Liver (tissue), 9 donors: Measurements from ENCODE around the gene AKR1C1. TPM values are rescaled to one million over a fixed set of nuclear protein-coding genes. Genes with fewer than 3 reads are reported as not detected.
A peak's percentile ranks its signal among the peaks of the same experiment; 100 is the strongest.
"Not testable (repeated sequence)": the region's sequence is repeated elsewhere in the genome, so short reads cannot be mapped to it uniquely, and the experiment has no call there.

Experiments
- DNase-seq: peaks from one replicate; pipeline ENCODE4 v3.0.0-alpha.2; 2017; ENCODE audit warnings: low spot score
- H3K27ac ChIP-seq, 2 donors: one replicate each; pipeline ENCODE4 v1.7.0; 2013; ENCODE audit warnings: inconsistent platforms in 2 of 2, low read length in 2 of 2, control low read depth in 1 of 2, low read depth in 1 of 2, mild to moderate bottlenecking in 1 of 2
- H3K27me3 ChIP-seq, 4 donors: one replicate each; pipeline versions ENCODE4 v1.6.1 to v1.7.0; 2013; ENCODE audit warnings: low read length in 3 of 4, inconsistent platforms in 1 of 4, mild to moderate bottlenecking in 1 of 4, moderate library complexity in 1 of 4; ENCODE audit not compliant: control insufficient read depth in 4 of 4, insufficient read depth in 4 of 4
- H3K36me3 ChIP-seq, 4 donors: one replicate each; pipeline versions ENCODE4 v1.6.1 to v1.7.0; 2013; ENCODE audit warnings: low read length in 3 of 4, mild to moderate bottlenecking in 3 of 4, low read depth in 1 of 4, moderate library complexity in 1 of 4; ENCODE audit not compliant: control insufficient read depth in 4 of 4, insufficient read depth in 3 of 4
- H3K4me1 ChIP-seq, 4 donors: one replicate each; pipeline versions ENCODE4 v1.6.1 to v1.7.0; 2013; ENCODE audit warnings: low read length in 3 of 4, mild to moderate bottlenecking in 3 of 4, moderate library complexity in 1 of 4; ENCODE audit not compliant: control insufficient read depth in 4 of 4, insufficient read depth in 4 of 4
- H3K4me3 ChIP-seq, 3 donors: one replicate each; pipeline versions ENCODE4 v1.6.1 to v1.7.0; 2013; ENCODE audit warnings: low read length in 3 of 3, control low read depth in 1 of 3, low read depth in 1 of 3, mild to moderate bottlenecking in 1 of 3
- H3K9ac ChIP-seq, 2 donors: one replicate each; pipeline ENCODE4 v1.7.0; 2013; ENCODE audit warnings: low read length in 2 of 2, mild to moderate bottlenecking in 2 of 2, moderate library complexity in 2 of 2, control low read depth in 1 of 2, low read depth in 1 of 2
- H3K9me3 ChIP-seq, 4 donors: one replicate each; pipeline versions ENCODE4 v1.6.1 to v1.7.0; 2013; ENCODE audit warnings: low read length in 3 of 4; ENCODE audit not compliant: control insufficient read depth in 4 of 4
- ATF3 ChIP-seq: IDR thresholded peaks from 2 replicates; pipeline ENCODE4 v1.6.1; 2016; ENCODE audit warnings: antibody characterized with exemption
- CTCF ChIP-seq: fragments of 150-350 bp; IDR thresholded peaks from 2 replicates; pipeline ENCODE4 v1.5.1; 2017; ENCODE audit warnings: improper control_type of control experiment, low read depth, low read length; ENCODE audit not compliant: missing input control
- EGR1 ChIP-seq, 2 donors: IDR thresholded peaks; 2 replicates each; pipeline ENCODE4 v1.6.1; 2016 to 2018; ENCODE audit warnings: antibody characterized with exemption in 2 of 2, low read depth in 2 of 2
- FOXA1 ChIP-seq: IDR thresholded peaks from 2 replicates; pipeline ENCODE4 v1.6.1; 2016; ENCODE audit warnings: antibody characterized with exemption
- FOXA2 ChIP-seq: IDR thresholded peaks from 2 replicates; pipeline ENCODE4 v1.6.1; 2016; ENCODE audit warnings: antibody characterized with exemption
- GABPA ChIP-seq, 2 donors: IDR thresholded peaks in 1 of 2; conservative IDR thresholded peaks in 1 of 2; 2 replicates each; pipeline ENCODE4 v1.6.1; 2016; ENCODE audit warnings: antibody characterized with exemption in 2 of 2, mild to moderate bottlenecking in 1 of 2, moderate library complexity in 1 of 2
- HNF4A ChIP-seq, 2 donors: conservative IDR thresholded peaks; 2 replicates each; pipeline ENCODE4 v1.6.1; 2016; ENCODE audit warnings: antibody characterized with exemption in 2 of 2, mild to moderate bottlenecking in 2 of 2
- HNF4G ChIP-seq: IDR thresholded peaks from 2 replicates; pipeline ENCODE4 v1.6.1; 2016; ENCODE audit warnings: antibody characterized with exemption
- JUND ChIP-seq, 2 donors: IDR thresholded peaks; 2 replicates each; pipeline ENCODE4 v1.6.1; 2016; ENCODE audit warnings: antibody characterized with exemption in 2 of 2
- MAX ChIP-seq: IDR thresholded peaks from 2 replicates; pipeline ENCODE4 v1.6.1; 2016; ENCODE audit warnings: antibody characterized with exemption
- NR2F2 ChIP-seq: IDR thresholded peaks from 2 replicates; pipeline ENCODE4 v1.6.1; 2016; ENCODE audit warnings: antibody characterized with exemption
- RAD21 ChIP-seq, 2 donors: IDR thresholded peaks; 2 replicates each; pipeline ENCODE4 v1.6.1; 2016; ENCODE audit warnings: antibody characterized with exemption in 2 of 2, mild to moderate bottlenecking in 2 of 2
- REST ChIP-seq: IDR thresholded peaks from 2 replicates; pipeline ENCODE4 v1.6.1; 2016; ENCODE audit warnings: antibody characterized with exemption, mild to moderate bottlenecking
- RXRA ChIP-seq, 2 donors: IDR thresholded peaks; 2 replicates each; pipeline ENCODE4 v1.6.1; 2017 to 2018; ENCODE audit warnings: antibody characterized with exemption in 2 of 2, mild to moderate bottlenecking in 1 of 2
- SP1 ChIP-seq: IDR thresholded peaks from 2 replicates; pipeline ENCODE4 v1.6.1; 2018; ENCODE audit warnings: antibody characterized with exemption, mild to moderate bottlenecking
- TAF1 ChIP-seq: conservative IDR thresholded peaks from 2 replicates; pipeline ENCODE4 v1.6.1; 2016; ENCODE audit warnings: antibody characterized with exemption, mild to moderate bottlenecking
- YY1 ChIP-seq: IDR thresholded peaks from 2 replicates; pipeline ENCODE4 v1.6.1; 2016; ENCODE audit warnings: antibody characterized with exemption, mild to moderate bottlenecking
- ZBTB33 ChIP-seq: IDR thresholded peaks from 2 replicates; pipeline ENCODE4 v1.6.1; 2016; ENCODE audit warnings: antibody characterized with exemption
- WGBS: extraction: QIAGEN DNeasy Blood & Tissue Kit; methylation state at CpG from one replicate; pipeline ENCODE4 v1.1.7; 2013; 5-methylcytosine and 5-hydroxymethylcytosine counted together
- polyA plus RNA-seq, 2 donors: library from polyadenylated mRNA; stranded (reverse) in 1 of 2; unstranded in 1 of 2; fragments of 200-250 nt in 1 of 2; fragments of >200 nt in 1 of 2; fragmentation: Nextera tagmentation in 1 of 2; extraction: Ambion mirVana in 1 of 2; gene quantifications; one replicate each; pipeline versions ENCODE4 v1.2.1 to v1.2.3, GENCODE V29; 2013 to 2015
- total RNA-seq, 2 donors: library from RNA; depleted of rRNA; stranded (reverse); fragments of >200 nt; gene quantifications; one replicate each; pipeline ENCODE4 v1.2.3, GENCODE V29; 2014
- donor health status: healthy.
- donor health status: healthy.
- donor health status: healthy.
- donor health status: healthy.
- donor health status: healthy.

The AKR1C1 gene
- total and polyA plus RNA-seq, 4 donors: 128 to 540 (median 145) TPM

- Histone ChIP-seq H3K27me3 (no peaks in the 10 kb centered on the region), H3K27ac (peak overlapping the region; percentile 78 to 89), H3K4me3 (peak overlapping the region in 1 of 3 donors; percentile 24), H3K36me3 (no peaks in the 10 kb centered on the region), H3K9ac (peak overlapping the region in 1 of 2 donors; percentile 66), H3K4me1 (peaks cover 4 to 30% (median 25%) of the 10 kb centered on the region in 4 donors), H3K9me3 (no peaks in the 10 kb centered on the region)
- DNase-seq: no peak
- TF ChIP-seq NR2F2 (no peak), HNF4G (peak; percentile 35), RAD21 (IDR thresholded peaks at IDR 0.05) (peak in 1 of 2 donors; percentile 31), ZBTB33 (peak; percentile 79), JUND (IDR thresholded peaks at IDR 0.05) (peak in 1 of 2 donors; percentile 54), EGR1 (IDR thresholded peaks at IDR 0.05; ENCODE audit: low read depth in 2 of 2) (peak in 1 of 2 donors; percentile 45), FOXA1 (no peak), TAF1 (no peak), SP1 (peak; percentile 77), YY1 (peak; percentile 57), FOXA2 (no peak), CTCF (no peak), MAX (peak; percentile 45), RXRA (IDR thresholded peaks at IDR 0.05) (peak; percentile 70 to 92), ATF3 (no peak), REST (peak; percentile 26), GABPA (IDR thresholded peaks at IDR 0.05 in 1 of 2, conservative IDR thresholded peaks at IDR 0.05 in 1 of 2) (no peak), HNF4A (conservative IDR thresholded peaks at IDR 0.05) (peak; percentile 79 to 89)
- 48% methylated on average over 7 of the region's 7 CpGs for WGBS
These were observed 23.8 kb upstream of the AKR1C1 start for GRCh38 chr10:4939224-4940072.

- WGBS: 70% methylated on average over 6 of the region's 6 CpGs
- H3K27me3 ChIP-seq, H3K9me3 ChIP-seq, DNase-seq, H3K4me3 ChIP-seq, H3K36me3 ChIP-seq: not testable (repeated sequence)
- Histone ChIP-seq H3K4me1 (peaks cover 4 to 36% (median 25%) of the 10 kb centered on the region in 4 donors), H3K9ac (peak overlapping the region in 1 of 2 donors; percentile 36), H3K27ac (peak overlapping the region; percentile 78 to 89)
These were observed 23.2 kb upstream of the AKR1C1 start for GRCh38 chr10:4940073-4940428.

- H3K4me1 ChIP-seq: peaks cover 6 to 41% (median 25%) of the 10 kb centered on the region in 4 donors
- H3K9me3 ChIP-seq: not testable (repeated sequence)
These were observed 22.3 kb upstream of the AKR1C1 start for GRCh38 chr10:4940909-4941308.

More at GRCh38 chr10:4940909-4941308, 22.3 kb upstream of the AKR1C1 start:
- not testable (repeated sequence) for DNase-seq, H3K27me3 ChIP-seq, H3K4me3 ChIP-seq, H3K9ac ChIP-seq, H3K36me3 ChIP-seq
- WGBS: 97% methylated on average over 2 of the region's 2 CpGs
- H3K27ac ChIP-seq: peak overlapping the region in 1 of 2 donors; percentile 80
